Iris pigment epithelial cell (primary cell): ENCODE results near the gene TOP1.
A peak's percentile ranks its signal among the peaks of the same experiment; 100 is the strongest.
"Not testable (repeated sequence)": the region's sequence is repeated elsewhere in the genome, so short reads cannot be mapped to it uniquely, and the experiment has no call there.

Experiments
- DNase-seq: peaks from one replicate; pipeline ENCODE4 v3.0.0-alpha.2; 2011; ENCODE audit warnings: low read depth

Gene TOP1

GRCh38 chr20:41132388-41132775, 103.8 kb downstream of the TOP1 start:
- DNase-seq: not testable (repeated sequence)

GRCh38 chr20:41133709-41134361, 105.2 kb downstream of the TOP1 start:
- DNase-seq: no peak

GRCh38 chr20:41134362-41135186, 106.0 kb downstream of the TOP1 start:
- DNase-seq: no peak

- DNase-seq: peak; percentile 20
Observed at GRCh38 chr20:41135187-41135887, 106.7 kb downstream of the TOP1 start.

- DNase-seq: no peak
Observed at GRCh38 chr20:41135888-41136679, 107.5 kb downstream of the TOP1 start.

- peak; percentile 82 for DNase-seq
Observed at GRCh38 chr20:41136680-41137613, 108.3 kb downstream of the TOP1 start, which contains the start of gene PLCG1. Gene PLCG1, plus strand, starts transcription at chr20:41137543. Its CDS starts 99 bp downstream, at chr20:41137642.

- DNase-seq: peak; percentile 48
Observed at GRCh38 chr20:41137614-41138474, 109.2 kb downstream of the TOP1 start.

GRCh38 chr20:41138475-41139226, 110.0 kb downstream of the TOP1 start:
- DNase-seq: peak; percentile 24

- DNase-seq: no peak
Observed at GRCh38 chr20:41139227-41140093, 110.8 kb downstream of the TOP1 start.

GRCh38 chr20:41140226-41141133, 111.9 kb downstream of the TOP1 start:
- DNase-seq: no peak

GRCh38 chr20:41141153-41141815, 112.7 kb downstream of the TOP1 start:
- peak; percentile 55 for DNase-seq

- DNase-seq: no peak
Observed at GRCh38 chr20:41142245-41142644, 113.6 kb downstream of the TOP1 start.

GRCh38 chr20:41142919-41143318, 114.3 kb downstream of the TOP1 start:
- no peak for DNase-seq

GRCh38 chr20:41143354-41143753, 114.7 kb downstream of the TOP1 start:
- no peak for DNase-seq

GRCh38 chr20:41145317-41145716, 116.7 kb downstream of the TOP1 start:
- DNase-seq: no peak

GRCh38 chr20:41145821-41146620, 117.4 kb downstream of the TOP1 start:
- no peak for DNase-seq
